Measurements from ENCODE around the gene WNT5B. TPM values are rescaled to one million over a fixed set of nuclear protein-coding genes. Genes with fewer than 3 reads are reported as not detected.

The WNT5B gene
- polyA plus RNA-seq, 1 of the 3 experiments (the other 2 are of a cell fraction) = 29.3 TPM

DNA sequence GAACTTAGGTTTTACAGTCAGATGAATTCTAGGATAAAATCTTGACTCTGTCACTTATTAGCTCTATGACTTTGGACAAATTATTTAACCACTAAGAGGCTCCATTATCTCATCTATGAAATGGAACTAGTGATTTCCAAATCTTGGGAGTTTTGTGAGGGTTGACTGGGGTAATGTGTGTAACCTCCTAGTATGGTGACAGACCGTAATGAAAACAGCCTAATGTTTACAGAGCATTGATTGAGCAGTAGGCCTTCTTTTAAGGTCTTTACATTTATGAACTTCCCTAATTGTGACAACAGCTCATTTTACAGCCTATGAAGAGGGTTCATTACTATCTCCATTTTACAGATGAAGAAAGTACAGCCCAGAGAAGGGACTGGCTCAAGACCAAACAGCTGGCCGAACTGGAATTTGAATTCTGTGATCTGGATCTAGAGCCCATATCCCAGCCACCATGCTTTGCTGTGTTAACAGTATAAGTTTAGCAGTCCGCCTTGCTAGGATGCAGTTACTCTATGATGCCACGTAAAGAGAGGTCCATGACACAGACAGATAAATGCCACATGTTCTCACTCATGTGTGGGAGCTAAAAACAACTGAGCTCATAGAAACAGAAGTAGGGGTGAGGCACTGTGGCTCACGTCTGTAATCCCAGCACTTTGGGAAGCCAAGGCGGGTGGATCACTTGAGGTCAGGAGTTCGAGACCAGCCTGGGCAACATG lies 25.6 kb upstream of the WNT5B start:
- 77% methylated on average over 6 of the region's 7 CpGs for WGBS (ENCODE audit: low lambda C conversion rate)
- CTCF ChIA-PET = interaction anchor here (0.8 to 3.4 kb wide), 9 partner anchors 9 to 511 kb away, joined by 3 to 28 read pairs (median 4); partner anchors contain the start of genes FBXL14 and WNT5B
- H3K9ac ChIP-seq = no peak overlapping the region
- H3K9me3 ChIP-seq = no peaks in the 10 kb centered on the region
- H3K27me3 ChIP-seq (ENCODE audit: insufficient read depth) = no peaks in the 10 kb centered on the region
- H3K36me3 ChIP-seq (replicated peaks in 1 of 2; ENCODE audit: control insufficient read depth in 1 of 2, insufficient read depth in 2 of 2, low read length in 1 of 2) = no peaks in the 10 kb centered on the region
- peaks cover 84% of the 10 kb centered on the region for H3K79me2 ChIP-seq (ENCODE audit: insufficient read depth)
- H4K20me1 ChIP-seq (ENCODE audit: insufficient read depth) = peaks cover 6% of the 10 kb centered on the region; the same call in 1 of the 2 replicates
- H3K4me3 ChIP-seq (ENCODE audit: low read depth in 2 of 2, low read length in 1 of 2) = no peak overlapping the region
- H2AFZ ChIP-seq (ENCODE audit: low read depth) = no peak overlapping the region
- H3F3A ChIP-seq (replicated peaks; ENCODE audit: insufficient read depth) = peaks cover 35% of the 10 kb centered on the region
- H3K4me2 ChIP-seq = no peak overlapping the region
- H3K4me1 ChIP-seq (ENCODE audit: control insufficient read depth in 1 of 2, insufficient read depth in 2 of 2, low read depth in 1 of 2, low read length in 1 of 2) = peaks cover 9 to 23% of the 10 kb centered on the region in 2 experiments; a peak in 3 of 4 replicates
- no peaks in the 10 kb centered on the region for H3K9me2 ChIP-seq
- POLR2A ChIA-PET = interaction anchor here (1.0 kb wide), 1 partner anchor 9 kb away, joined by 4 read pairs; the partner anchor contains the start of gene FBXL14
- TF ChIP-seq CHD2 (IDR thresholded peaks at IDR 0.05; ENCODE audit: low read length, partially characterized antibody) (no peak), MXI1 (IDR thresholded peaks at IDR 0.05; ENCODE audit: low read depth, low read length) (no peak), RXRA (IDR thresholded peaks at IDR 0.05; ENCODE audit: borderline replicate concordance, low read depth) (no peak), NFIC (IDR thresholded peaks at IDR 0.05; ENCODE audit: borderline replicate concordance) (no peak), FOSL2 (IDR thresholded peaks at IDR 0.05; ENCODE audit: borderline replicate concordance, low read depth) (no peak), GABPA (IDR thresholded peaks at IDR 0.05; ENCODE audit: low read depth) (no peak), JUND (IDR thresholded peaks at IDR 0.05) (no peak), YY1 (IDR thresholded peaks at IDR 0.05; ENCODE audit: low read depth) (no peak), TAF1 (IDR thresholded peaks at IDR 0.05; ENCODE audit: borderline replicate concordance, low read depth, low read length) (no peak), ELF1 (IDR thresholded peaks at IDR 0.05) (no peak), NRF1 (IDR thresholded peaks at IDR 0.05; ENCODE audit: low read depth, low read length) (no peak), MEF2A (IDR thresholded peaks at IDR 0.05; ENCODE audit: borderline replicate concordance, low read depth) (no peak), GATA2 (CRISPR knock-in tag; IDR thresholded peaks at IDR 0.05) (no peak), SIN3A (IDR thresholded peaks at IDR 0.05; ENCODE audit: borderline replicate concordance, low read depth, low read length) (no peak)
- TF ChIP-seq, protein P1, sequence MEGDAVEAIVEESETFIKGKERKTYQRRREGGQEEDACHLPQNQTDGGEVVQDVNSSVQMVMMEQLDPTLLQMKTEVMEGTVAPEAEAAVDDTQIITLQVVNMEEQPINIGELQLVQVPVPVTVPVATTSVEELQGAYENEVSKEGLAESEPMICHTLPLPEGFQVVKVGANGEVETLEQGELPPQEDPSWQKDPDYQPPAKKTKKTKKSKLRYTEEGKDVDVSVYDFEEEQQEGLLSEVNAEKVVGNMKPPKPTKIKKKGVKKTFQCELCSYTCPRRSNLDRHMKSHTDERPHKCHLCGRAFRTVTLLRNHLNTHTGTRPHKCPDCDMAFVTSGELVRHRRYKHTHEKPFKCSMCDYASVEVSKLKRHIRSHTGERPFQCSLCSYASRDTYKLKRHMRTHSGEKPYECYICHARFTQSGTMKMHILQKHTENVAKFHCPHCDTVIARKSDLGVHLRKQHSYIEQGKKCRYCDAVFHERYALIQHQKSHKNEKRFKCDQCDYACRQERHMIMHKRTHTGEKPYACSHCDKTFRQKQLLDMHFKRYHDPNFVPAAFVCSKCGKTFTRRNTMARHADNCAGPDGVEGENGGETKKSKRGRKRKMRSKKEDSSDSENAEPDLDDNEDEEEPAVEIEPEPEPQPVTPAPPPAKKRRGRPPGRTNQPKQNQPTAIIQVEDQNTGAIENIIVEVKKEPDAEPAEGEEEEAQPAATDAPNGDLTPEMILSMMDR (IDR thresholded peaks at IDR 0.05) = no peak
- TF ChIP-seq, protein P2, sequence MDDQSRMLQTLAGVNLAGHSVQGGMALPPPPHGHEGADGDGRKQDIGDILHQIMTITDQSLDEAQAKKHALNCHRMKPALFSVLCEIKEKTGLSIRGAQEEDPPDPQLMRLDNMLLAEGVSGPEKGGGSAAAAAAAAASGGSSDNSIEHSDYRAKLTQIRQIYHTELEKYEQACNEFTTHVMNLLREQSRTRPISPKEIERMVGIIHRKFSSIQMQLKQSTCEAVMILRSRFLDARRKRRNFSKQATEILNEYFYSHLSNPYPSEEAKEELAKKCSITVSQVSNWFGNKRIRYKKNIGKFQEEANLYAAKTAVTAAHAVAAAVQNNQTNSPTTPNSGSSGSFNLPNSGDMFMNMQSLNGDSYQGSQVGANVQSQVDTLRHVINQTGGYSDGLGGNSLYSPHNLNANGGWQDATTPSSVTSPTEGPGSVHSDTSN (IDR thresholded peaks at IDR 0.05) = no peak
- TF ChIP-seq, protein P3, sequence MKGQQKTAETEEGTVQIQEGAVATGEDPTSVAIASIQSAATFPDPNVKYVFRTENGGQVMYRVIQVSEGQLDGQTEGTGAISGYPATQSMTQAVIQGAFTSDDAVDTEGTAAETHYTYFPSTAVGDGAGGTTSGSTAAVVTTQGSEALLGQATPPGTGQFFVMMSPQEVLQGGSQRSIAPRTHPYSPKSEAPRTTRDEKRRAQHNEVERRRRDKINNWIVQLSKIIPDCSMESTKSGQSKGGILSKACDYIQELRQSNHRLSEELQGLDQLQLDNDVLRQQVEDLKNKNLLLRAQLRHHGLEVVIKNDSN (IDR thresholded peaks at IDR 0.05; ENCODE audit: borderline replicate concordance, low read depth) = no peak
- DNase-seq = no peak
- peak overlapping the region in 1 of 2 experiments; percentile 18; a peak in 1 of 4 replicates for H3K27ac ChIP-seq (ENCODE audit: low read depth in 2 of 2, low read length in 1 of 2)

Data from SK-N-SH (cell line).